K562 (cell line): ENCODE results near the gene TCEAL8. TPM values are rescaled to one million over a fixed set of nuclear protein-coding genes. Genes with fewer than 3 reads are reported as not detected.

Source experiments
- E2F3 ChIP-seq: fragments of 250-450 bp; sonication (Bioruptor Pico); IDR thresholded peaks from 2 replicates; pipeline ENCODE4 v1.4.0; 2020; ENCODE audit warnings: mild to moderate bottlenecking
- FOXJ3 ChIP-seq: sonication (generic); formaldehyde crosslinking; IDR thresholded peaks from 2 replicates; pipeline ENCODE4 v1.4.0; 2020; ENCODE audit warnings: mild to moderate bottlenecking, missing genetic modification reagents
- NFIC ChIP-seq: fragments of 450-650 bp; IDR thresholded peaks from 2 replicates; pipeline ENCODE4 v1.6.1; 2017; ENCODE audit warnings: mild to moderate bottlenecking, inconsistent platforms
- RCOR1 ChIP-seq, 2 experiments: IDR thresholded peaks; 2 replicates each; pipeline ENCODE4 v1.6.1; 2012; ENCODE audit warnings: low read depth in 2 of 2, low read length in 2 of 2, borderline replicate concordance in 1 of 2, improper control_type of control experiment in 1 of 2
- SAFB ChIP-seq: fragments of 200-400 bp; formaldehyde crosslinking; IDR thresholded peaks from 2 replicates; pipeline ENCODE4 v1.6.1; 2017; ENCODE audit warnings: low read depth, low read length, borderline replicate concordance
- ZNF124 ChIP-seq: sonication (generic); formaldehyde crosslinking; IDR thresholded peaks from 2 replicates; pipeline ENCODE4 v1.8.1; 2022; ENCODE audit warnings: missing genetic modification reagents
- ZNF280A ChIP-seq: fragments of 450-650 bp; IDR thresholded peaks from 2 replicates; pipeline ENCODE4 v1.6.1; 2018; ENCODE audit warnings: mild to moderate bottlenecking, low read depth; ENCODE audit not compliant: partially characterized antibody
- ZNF407 ChIP-seq: fragments of 450-650 bp; IDR thresholded peaks from 2 replicates; pipeline ENCODE4 v1.6.1; 2016; ENCODE audit warnings: low read depth
- ZNF609 ChIP-seq: sonication (generic); formaldehyde crosslinking; IDR thresholded peaks from 2 replicates; pipeline ENCODE4 v1.8.1; 2023; ENCODE audit warnings: missing genetic modification reagents, mild to moderate bottlenecking, borderline replicate concordance
- ZNF780A ChIP-seq: fragments of 250-450 bp; sonication (Bioruptor Pico); IDR thresholded peaks from 2 replicates; pipeline ENCODE4 v1.5.0; 2021; ENCODE audit warnings: mild to moderate bottlenecking
- polyA plus RNA-seq, 8 experiments: library from polyadenylated mRNA; depleted of rRNA in 4 of 8; stranded (reverse) in 5 of 8; unstranded in 3 of 8; fragments of >200 nt; fragmentation: Nextera tagmentation in 2 of 8; fragmentation: Illumina TruSeq in 1 of 8; extraction: Ambion mirVana in 2 of 8; extraction: Trizol in 1 of 8; gene quantifications; 2 replicates each; pipeline versions ENCODE4 v1.2.1 to v1.2.3, GENCODE V29; 2011 to 2014; ENCODE audit warnings: inconsistent platforms in 1 of 8, missing spikeins in 1 of 8
- total RNA-seq, 7 experiments: library from RNA; depleted of rRNA in 6 of 7; stranded (reverse); fragments of >200 nt in 6 of 7; fragmentation: Illumina TruSeq in 2 of 7; extraction: Trizol in 2 of 7; gene quantifications; 2 replicates each; pipeline versions ENCODE4 v1.2.1 to v1.2.3, GENCODE V29; 2011 to 2021; ENCODE audit warnings: low replicate concordance in 1 of 7
- TF ChIP-seq, protein P1 (sequence below): fragments of 250-450 bp; sonication (Bioruptor Pico); IDR thresholded peaks from 2 replicates; pipeline ENCODE4 v1.4.0; 2020; ENCODE audit warnings: mild to moderate bottlenecking, moderate library complexity, borderline replicate concordance

The TCEAL8 gene
- total and polyA plus RNA-seq, 9 of the 15 experiments (the other 6 are each of a cell fraction or from before 2014, with no cell fraction given): 49.0 to 178 (median 101) TPM

- no peak for TF ChIP-seq ZNF609 (CRISPR knock-in tag)
- no peak for TF ChIP-seq SAFB
- peak in 1 of 2 experiments; percentile 87; a peak in 2 of 4 replicates for TF ChIP-seq RCOR1 (IDR thresholded peaks at IDR 0.05; ENCODE audit: borderline replicate concordance in 1 of 2, low read depth in 2 of 2, low read length in 2 of 2)
- no peak for TF ChIP-seq ZNF407
- TF ChIP-seq ZNF124: no peak
- no peak for TF ChIP-seq ZNF280A
- no peak for TF ChIP-seq E2F3
- TF ChIP-seq, protein P1, sequence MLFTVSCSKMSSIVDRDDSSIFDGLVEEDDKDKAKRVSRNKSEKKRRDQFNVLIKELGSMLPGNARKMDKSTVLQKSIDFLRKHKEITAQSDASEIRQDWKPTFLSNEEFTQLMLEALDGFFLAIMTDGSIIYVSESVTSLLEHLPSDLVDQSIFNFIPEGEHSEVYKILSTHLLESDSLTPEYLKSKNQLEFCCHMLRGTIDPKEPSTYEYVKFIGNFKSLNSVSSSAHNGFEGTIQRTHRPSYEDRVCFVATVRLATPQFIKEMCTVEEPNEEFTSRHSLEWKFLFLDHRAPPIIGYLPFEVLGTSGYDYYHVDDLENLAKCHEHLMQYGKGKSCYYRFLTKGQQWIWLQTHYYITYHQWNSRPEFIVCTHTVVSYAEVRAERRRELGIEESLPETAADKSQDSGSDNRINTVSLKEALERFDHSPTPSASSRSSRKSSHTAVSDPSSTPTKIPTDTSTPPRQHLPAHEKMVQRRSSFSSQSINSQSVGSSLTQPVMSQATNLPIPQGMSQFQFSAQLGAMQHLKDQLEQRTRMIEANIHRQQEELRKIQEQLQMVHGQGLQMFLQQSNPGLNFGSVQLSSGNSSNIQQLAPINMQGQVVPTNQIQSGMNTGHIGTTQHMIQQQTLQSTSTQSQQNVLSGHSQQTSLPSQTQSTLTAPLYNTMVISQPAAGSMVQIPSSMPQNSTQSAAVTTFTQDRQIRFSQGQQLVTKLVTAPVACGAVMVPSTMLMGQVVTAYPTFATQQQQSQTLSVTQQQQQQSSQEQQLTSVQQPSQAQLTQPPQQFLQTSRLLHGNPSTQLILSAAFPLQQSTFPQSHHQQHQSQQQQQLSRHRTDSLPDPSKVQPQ (CRISPR knock-in tag): no peak
- peak; percentile 78 for TF ChIP-seq NFIC
- no peak for TF ChIP-seq ZNF780A
- no peak for TF ChIP-seq FOXJ3 (CRISPR knock-in tag)
Observed at GRCh38 chrX:103233263-103233662, 21.7 kb downstream of the TCEAL8 start (continued).
